GM12878 (cell line): ENCODE results near the gene PIGV. TPM values are rescaled to one million over a fixed set of nuclear protein-coding genes. Genes with fewer than 3 reads are reported as not detected.

Experiments used
- BCL11A ChIP-seq: IDR thresholded peaks from 2 replicates; pipeline ENCODE4 v1.6.1; 2011; ENCODE audit warnings: low read depth, low read length
- CHD2 ChIP-seq: IDR thresholded peaks from 2 replicates; pipeline ENCODE4 v1.6.1; 2011; ENCODE audit warnings: low read depth, low read length, improper control_type of control experiment, borderline replicate concordance
- CHD4 ChIP-seq: fragments of 200-600 bp; sonication (generic); IDR thresholded peaks from 2 replicates; pipeline ENCODE4 v1.6.1; 2016; ENCODE audit warnings: mild to moderate bottlenecking
- CREM ChIP-seq: IDR thresholded peaks from 2 replicates; pipeline ENCODE4 v1.6.1; 2014; ENCODE audit warnings: antibody characterized with exemption, low read depth
- EED ChIP-seq: sonication (generic); IDR thresholded peaks from 2 replicates; pipeline ENCODE4 v1.6.1; 2016; ENCODE audit warnings: antibody characterized with exemption, low read depth
- HDGF ChIP-seq: fragments of 450-650 bp; IDR thresholded peaks from 2 replicates; pipeline ENCODE4 v1.6.1; 2016; ENCODE audit warnings: antibody characterized with exemption
- IKZF2 ChIP-seq, 2 experiments: fragments of 450-650 bp; IDR thresholded peaks; 2 replicates each; pipeline ENCODE4 v1.6.1; 2017; ENCODE audit warnings: mild to moderate bottlenecking in 2 of 2, moderate library complexity in 2 of 2
- MLLT1 ChIP-seq: fragments of 450-650 bp; IDR thresholded peaks from 2 replicates; pipeline ENCODE4 v1.6.1; 2016; ENCODE audit warnings: mild to moderate bottlenecking
- NBN ChIP-seq: fragments of 450-650 bp; IDR thresholded peaks from 2 replicates; pipeline ENCODE4 v1.6.1; 2016
- NFIC ChIP-seq: IDR thresholded peaks from 2 replicates; pipeline ENCODE4 v1.6.1; 2012; ENCODE audit warnings: low read depth, mild to moderate bottlenecking, inconsistent platforms, low read length, moderate library complexity
- PAX5 ChIP-seq: IDR thresholded peaks from 2 replicates; pipeline ENCODE4 v1.6.1; 2011; ENCODE audit warnings: low read depth, low read length, borderline replicate concordance
- PKNOX1 ChIP-seq: fragments of 450-650 bp; IDR thresholded peaks from 2 replicates; pipeline ENCODE4 v1.6.1; 2016; ENCODE audit warnings: mild to moderate bottlenecking
- PML ChIP-seq: IDR thresholded peaks from 2 replicates; pipeline ENCODE4 v1.6.1; 2012; ENCODE audit warnings: low read length, inconsistent platforms
- RB1 ChIP-seq: fragments of 450-650 bp; formaldehyde crosslinking; IDR thresholded peaks from 2 replicates; pipeline ENCODE4 v1.6.1; 2017; ENCODE audit warnings: mild to moderate bottlenecking, borderline replicate concordance
- RELA ChIP-seq: fragments of 450-650 bp; IDR thresholded peaks from 2 replicates; pipeline ENCODE4 v1.8.0; 2014; ENCODE audit warnings: borderline replicate concordance; ENCODE audit not compliant: partially characterized antibody
- SKIL ChIP-seq: fragments of 450-650 bp; IDR thresholded peaks from 2 replicates; pipeline ENCODE4 v1.6.1; 2017; ENCODE audit warnings: mild to moderate bottlenecking, low read depth, inconsistent platforms; ENCODE audit not compliant: poor library complexity, severe bottlenecking
- SMC3 ChIP-seq: IDR thresholded peaks from 2 replicates; pipeline ENCODE4 v1.6.1; 2011; ENCODE audit warnings: low read length, improper control_type of control experiment, borderline replicate concordance
- TCF12 ChIP-seq: IDR thresholded peaks from 2 replicates; pipeline ENCODE4 v1.6.1; 2011; ENCODE audit warnings: low read depth, mild to moderate bottlenecking, low read length
- ZBED1 ChIP-seq: IDR thresholded peaks from 2 replicates; pipeline ENCODE4 v1.6.1; 2016; ENCODE audit warnings: borderline replicate concordance
- ZNF592 ChIP-seq: fragments of 450-650 bp; IDR thresholded peaks from 2 replicates; pipeline ENCODE4 v1.6.1; 2017; ENCODE audit warnings: mild to moderate bottlenecking, moderate library complexity
- ZSCAN29 ChIP-seq: fragments of 450-650 bp; IDR thresholded peaks from 2 replicates; pipeline ENCODE4 v1.6.1; 2017; ENCODE audit warnings: mild to moderate bottlenecking, moderate library complexity
- ZZZ3 ChIP-seq: IDR thresholded peaks from 2 replicates; pipeline ENCODE4 v1.6.1; 2011; ENCODE audit warnings: low read depth; ENCODE audit not compliant: control insufficient read depth, insufficient read length
- polyA plus RNA-seq, 11 experiments: library from polyadenylated mRNA; depleted of rRNA in 4 of 11; unstranded in 6 of 11; stranded (reverse) in 5 of 11; fragments of >200 nt; fragmentation: Nextera tagmentation in 4 of 11; fragmentation: Illumina TruSeq in 1 of 11; extraction: Ambion mirVana in 4 of 11; extraction: Trizol in 1 of 11; gene quantifications; 1 replicate in 1 of 11; 2 replicates in 10 of 11; pipeline versions ENCODE4 v1.2.1 to v1.2.3, GENCODE V29; 2011 to 2016; ENCODE audit warnings: inconsistent platforms in 2 of 11, missing spikeins in 2 of 11, low read depth in 1 of 11
- total RNA-seq, 4 experiments: library from RNA; depleted of rRNA in 3 of 4; stranded (reverse); fragments of >200 nt in 3 of 4; fragmentation: Illumina TruSeq in 1 of 4; extraction: Trizol in 1 of 4; gene quantifications; 2 replicates each; pipeline versions ENCODE4 v1.2.1 to v1.2.3, GENCODE V29; 2013 to 2021

PIGV gene
- total and polyA plus RNA-seq, 10 of the 15 experiments (the other 5 are each of a cell fraction or from before 2014, with no cell fraction given): 8.8 to 18.1 (median 11.9) TPM

GRCh38 chr1:26838474-26839338 is 51.0 kb downstream of the PIGV start (continued):
- TF ChIP-seq RELA (peak; percentile 99), PKNOX1 (0 out of 2 replicates have a peak, but pooled peaks have one; percentile 33), MLLT1 (peak; percentile 81), RB1 (0 out of 2 replicates have a peak, but pooled peaks have one; percentile 21), BCL11A (0 out of 2 replicates have a peak, but pooled peaks have one; percentile 41), ZNF592 (peak; percentile 73; the same call in 1 of the 2 replicates), EED (peak; percentile 95), ZZZ3 (no peak), CHD2 (peak; percentile 70; the same call in 1 of the 2 replicates), CHD4 (no peak), IKZF2 (IDR thresholded peaks at IDR 0.05) (peak; percentile 95 to 97), SMC3 (peak; percentile 37; the same call in 1 of the 2 replicates), PML (no peak), ZSCAN29 (peak; percentile 5; the same call in 1 of the 2 replicates), SKIL (peak; percentile 83), ZBED1 (peak; percentile 72), NBN (peak; percentile 94; the same call in 1 of the 2 replicates), HDGF (peak; percentile 90), NFIC (peak; percentile 79), PAX5 (peak; percentile 80), CREM (peak; percentile 83), TCF12 (peak; percentile 96)
